Measurements from ENCODE around the gene RANBP3L. TPM values are rescaled to one million over a fixed set of nuclear protein-coding genes. Genes with fewer than 3 reads are reported as not detected.
"Not testable (repeated sequence)": the region's sequence is repeated elsewhere in the genome, so short reads cannot be mapped to it uniquely, and the experiment has no call there.

The RANBP3L gene
- polyA plus RNA-seq (2013, experiment 1 of 2) = 0.25 TPM
- polyA plus RNA-seq (2013, experiment 2 of 2) = 0.26 TPM

DNA sequence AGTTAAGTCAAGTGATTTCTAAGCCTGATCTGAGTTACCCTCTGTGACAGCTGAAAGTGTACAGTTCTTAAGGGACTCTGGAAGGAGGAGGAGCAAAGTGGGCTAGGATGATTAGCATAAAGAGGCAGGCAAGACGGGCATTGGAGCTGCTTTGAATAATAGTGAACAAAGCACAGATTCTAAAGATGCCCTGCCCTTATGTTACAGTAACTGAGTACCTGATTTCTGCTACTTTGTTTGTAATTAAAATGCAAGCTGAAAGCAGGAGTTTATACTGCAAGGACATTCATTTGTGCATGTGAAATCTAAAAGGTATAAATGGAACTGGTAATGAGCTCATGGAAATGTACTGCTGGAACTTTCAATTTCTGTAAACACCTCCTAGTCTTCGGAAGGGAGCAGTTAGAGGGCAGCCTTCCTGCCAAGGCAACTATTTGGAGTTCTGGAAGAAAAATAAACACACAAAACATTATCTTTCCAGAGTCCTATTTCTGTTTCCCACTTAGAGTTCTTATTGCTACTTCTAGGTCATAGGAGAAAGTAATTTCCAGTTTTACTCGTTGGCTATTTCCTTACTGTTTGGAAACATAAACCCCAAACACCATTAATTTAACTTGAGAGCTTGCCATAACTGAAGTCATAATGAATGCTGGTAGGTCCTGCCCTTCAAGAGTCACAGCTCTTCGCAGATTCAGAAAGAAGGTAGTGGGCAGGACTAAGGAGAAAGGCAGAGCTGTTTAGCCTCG is at the start of gene RANBP3L:
TSS of gene RANBP3L (minus strand) at position 45 of the 746 bp plus-strand sequence. CDS start 486 bp downstream, outside the sequence.
- Histone ChIP-seq H3K4me1 (ENCODE audit: control insufficient read depth, insufficient read depth, low read depth, low read length) (peaks cover 3% of the 10 kb centered on the region), H2BK5ac (ENCODE audit: low read depth, low read length, poor library complexity, severe bottlenecking) (no peak within 1 kb of the TSS), H3K79me1 (replicated peaks; ENCODE audit: low read length, poor library complexity, severe bottlenecking) (no peaks in the 10 kb centered on the region), H2BK120ac (ENCODE audit: low read depth, low read length) (no peak within 1 kb of the TSS), H4K91ac (ENCODE audit: low read length) (peak within 1 kb of the TSS; percentile 15), H3K27ac (ENCODE audit: low read length, poor library complexity, severe bottlenecking) (peak within 1 kb of the TSS; percentile 29), H2AK5ac (ENCODE audit: low read length, severe bottlenecking) (no peak within 1 kb of the TSS), H3K4ac (ENCODE audit: low read depth in 1 of 2, low read length in 2 of 2) (peak within 1 kb of the TSS in 1 of 2 experiments; percentile 61), H3K4me2 (ENCODE audit: low read length, poor library complexity, severe bottlenecking) (peak within 1 kb of the TSS; percentile 40), H3K9me3 (ENCODE audit: control insufficient read depth, low read length) (no peaks in the 10 kb centered on the region), H3K14ac (ENCODE audit: low read length in 2 of 2) (peak within 1 kb of the TSS in 1 of 2 experiments; percentile 55), H3K27me3 (ENCODE audit: control insufficient read depth in 1 of 2, insufficient read depth in 1 of 2, low read length in 2 of 2) (no peaks in the 10 kb centered on the region), H3K36me3 (ENCODE audit: control insufficient read depth in 1 of 2, insufficient read depth in 2 of 2, low read depth in 1 of 2, low read length in 2 of 2) (no peaks in the 10 kb centered on the region), H4K8ac (ENCODE audit: low read length) (no peak within 1 kb of the TSS), H2BK15ac (ENCODE audit: low read depth, poor library complexity, severe bottlenecking) (no peak within 1 kb of the TSS), H2AFZ (ENCODE audit: low read depth, low read length) (no peak within 1 kb of the TSS), H3K4me3 (ENCODE audit: insufficient read depth in 1 of 2, low read depth in 1 of 2, low read length in 2 of 2) (peak within 1 kb of the TSS in 1 of 2 experiments; percentile 66), H2BK12ac (ENCODE audit: low read length in 2 of 2) (peak within 1 kb of the TSS in 1 of 2 experiments; percentile 84), H3K23ac (ENCODE audit: low read length in 2 of 2) (peak within 1 kb of the TSS in 1 of 2 experiments; percentile 89), H3K18ac (ENCODE audit: low read depth in 1 of 2, low read length in 2 of 2) (peak within 1 kb of the TSS in 1 of 2 experiments; percentile 95), H3K9ac (ENCODE audit: low read length) (peak within 1 kb of the TSS; percentile 62)
- DNase-seq = peak; percentile 79
- WGBS = 3% methylated on average over 3 of the region's 5 CpGs

GRCh38 chr5:36346896-36347690 is 45.4 kb upstream of the RANBP3L start:
- 100% methylated on average over 1 of the region's 5 CpGs for WGBS
- Histone ChIP-seq H3K9me3 (ENCODE audit: control insufficient read depth, low read length) (no peaks in the 10 kb centered on the region), H4K8ac (ENCODE audit: low read length) (no peak overlapping the region), H3K18ac (ENCODE audit: low read depth in 1 of 2, low read length in 2 of 2) (no peak overlapping the region), H3K27ac (ENCODE audit: low read length, poor library complexity, severe bottlenecking) (no peak overlapping the region), H2BK120ac (ENCODE audit: low read depth, low read length) (no peak overlapping the region), H3K23ac (ENCODE audit: low read length in 2 of 2) (no peak overlapping the region), H3K4ac (ENCODE audit: low read depth in 1 of 2, low read length in 2 of 2) (no peak overlapping the region), H3K14ac (ENCODE audit: low read length in 2 of 2) (no peak overlapping the region), H3K4me2 (ENCODE audit: low read length, poor library complexity, severe bottlenecking) (no peak overlapping the region), H4K91ac (ENCODE audit: low read length) (no peak overlapping the region), H3K9ac (ENCODE audit: low read length) (no peak overlapping the region), H3K79me1 (replicated peaks; ENCODE audit: low read length, poor library complexity, severe bottlenecking) (no peaks in the 10 kb centered on the region), H3K4me3 (ENCODE audit: insufficient read depth in 1 of 2, low read depth in 1 of 2, low read length in 2 of 2) (no peak overlapping the region), H2AK5ac (ENCODE audit: low read length, severe bottlenecking) (no peak overlapping the region), H2BK5ac (ENCODE audit: low read depth, low read length, poor library complexity, severe bottlenecking) (no peak overlapping the region), H2BK12ac (ENCODE audit: low read length in 2 of 2) (no peak overlapping the region), H2AFZ (ENCODE audit: low read depth, low read length) (no peak overlapping the region), H3K27me3 (ENCODE audit: control insufficient read depth in 1 of 2, insufficient read depth in 1 of 2, low read length in 2 of 2) (no peaks in the 10 kb centered on the region), H3K4me1 (ENCODE audit: control insufficient read depth, insufficient read depth, low read depth, low read length) (no peaks in the 10 kb centered on the region), H2BK15ac (ENCODE audit: low read depth, poor library complexity, severe bottlenecking) (no peak overlapping the region), H3K36me3 (ENCODE audit: control insufficient read depth in 1 of 2, insufficient read depth in 2 of 2, low read depth in 1 of 2, low read length in 2 of 2) (no peaks in the 10 kb centered on the region)
- DNase-seq = no peak

DNA sequence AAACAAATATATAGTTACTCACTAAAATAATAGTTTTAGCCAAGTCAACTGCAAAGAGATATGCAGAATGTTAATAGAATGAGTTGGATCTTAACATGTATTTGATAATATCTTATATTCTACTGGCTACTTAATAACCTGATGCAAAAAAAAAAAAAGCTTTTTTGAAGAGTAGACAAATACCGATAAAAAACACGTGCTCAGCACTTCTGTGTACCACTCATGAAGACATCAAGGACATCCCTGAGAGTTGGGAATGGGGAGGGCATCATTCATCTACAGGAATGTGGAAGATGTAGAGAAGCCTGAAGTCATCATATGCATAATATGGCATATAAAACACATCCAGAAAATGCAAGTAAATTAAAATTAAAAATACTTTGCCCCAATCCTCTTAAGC is 43.2 kb upstream of the RANBP3L start:
- Histone ChIP-seq H3K79me1 (replicated peaks; ENCODE audit: low read length, poor library complexity, severe bottlenecking) (no peaks in the 10 kb centered on the region), H3K4me1 (ENCODE audit: control insufficient read depth, insufficient read depth, low read depth, low read length) (no peaks in the 10 kb centered on the region), H3K27ac (ENCODE audit: low read length, poor library complexity, severe bottlenecking) (no peak overlapping the region), H3K36me3 (ENCODE audit: control insufficient read depth in 1 of 2, insufficient read depth in 2 of 2, low read depth in 1 of 2, low read length in 2 of 2) (no peaks in the 10 kb centered on the region), H2BK5ac (ENCODE audit: low read depth, low read length, poor library complexity, severe bottlenecking) (no peak overlapping the region), H3K27me3 (ENCODE audit: control insufficient read depth in 1 of 2, insufficient read depth in 1 of 2, low read length in 2 of 2) (no peaks in the 10 kb centered on the region), H2BK12ac (ENCODE audit: low read length in 2 of 2) (no peak overlapping the region), H3K9me3 (ENCODE audit: control insufficient read depth, low read length) (no peaks in the 10 kb centered on the region), H2BK15ac (ENCODE audit: low read depth, poor library complexity, severe bottlenecking) (no peak overlapping the region), H3K4me2 (ENCODE audit: low read length, poor library complexity, severe bottlenecking) (no peak overlapping the region), H2BK120ac (ENCODE audit: low read depth, low read length) (no peak overlapping the region), H3K9ac (ENCODE audit: low read length) (no peak overlapping the region), H3K4ac (ENCODE audit: low read depth in 1 of 2, low read length in 2 of 2) (no peak overlapping the region), H3K4me3 (ENCODE audit: insufficient read depth in 1 of 2, low read depth in 1 of 2, low read length in 2 of 2) (no peak overlapping the region), H2AFZ (ENCODE audit: low read depth, low read length) (no peak overlapping the region), H3K18ac (ENCODE audit: low read depth in 1 of 2, low read length in 2 of 2) (no peak overlapping the region), H2AK5ac (ENCODE audit: low read length, severe bottlenecking) (no peak overlapping the region), H4K91ac (ENCODE audit: low read length) (no peak overlapping the region), H3K14ac (ENCODE audit: low read length in 2 of 2) (no peak overlapping the region), H3K23ac (ENCODE audit: low read length in 2 of 2) (no peak overlapping the region), H4K8ac (ENCODE audit: low read length) (no peak overlapping the region)
- no CpG with 5 or more reads among the region's 2 CpGs for WGBS
- no peak for DNase-seq

GRCh38 chr5:36341720-36342119 is 40.0 kb upstream of the RANBP3L start:
- WGBS = 89% methylated on average over 3 of the region's 4 CpGs
- H2AK5ac ChIP-seq (ENCODE audit: low read length, severe bottlenecking); H3K4me3 ChIP-seq (ENCODE audit: insufficient read depth in 1 of 2, low read depth in 1 of 2, low read length in 2 of 2); H3K4me2 ChIP-seq (ENCODE audit: low read length, poor library complexity, severe bottlenecking); H3K14ac ChIP-seq (ENCODE audit: low read length in 2 of 2); H2BK5ac ChIP-seq (ENCODE audit: low read depth, low read length, poor library complexity, severe bottlenecking); H3K27ac ChIP-seq (ENCODE audit: low read length, poor library complexity, severe bottlenecking); H3K4ac ChIP-seq (ENCODE audit: low read depth in 1 of 2, low read length in 2 of 2); H2AFZ ChIP-seq (ENCODE audit: low read depth, low read length); H4K91ac ChIP-seq (ENCODE audit: low read length); H3K36me3 ChIP-seq (ENCODE audit: control insufficient read depth in 1 of 2, insufficient read depth in 2 of 2, low read depth in 1 of 2, low read length in 2 of 2); H3K18ac ChIP-seq (ENCODE audit: low read depth in 1 of 2, low read length in 2 of 2); H4K8ac ChIP-seq (ENCODE audit: low read length); H3K4me1 ChIP-seq (ENCODE audit: control insufficient read depth, insufficient read depth, low read depth, low read length); H2BK12ac ChIP-seq (ENCODE audit: low read length in 2 of 2); H3K27me3 ChIP-seq (ENCODE audit: control insufficient read depth in 1 of 2, insufficient read depth in 1 of 2, low read length in 2 of 2); DNase-seq; H3K23ac ChIP-seq (ENCODE audit: low read length in 2 of 2); H3K79me1 ChIP-seq (replicated peaks; ENCODE audit: low read length, poor library complexity, severe bottlenecking); H2BK120ac ChIP-seq (ENCODE audit: low read depth, low read length); H2BK15ac ChIP-seq (ENCODE audit: low read depth, poor library complexity, severe bottlenecking); H3K9me3 ChIP-seq (ENCODE audit: control insufficient read depth, low read length); H3K9ac ChIP-seq (ENCODE audit: low read length): not testable (repeated sequence)

All from mesenchymal stem cell (in vitro differentiated cells and primary cell).